ENCODE measurements around the gene ANKRD9.
"Not testable (repeated sequence)": the region's sequence is repeated elsewhere in the genome, so short reads cannot be mapped to it uniquely, and the experiment has no call there.

ANKRD9 gene

GRCh38 chr14:102551995-102552705, 42.6 kb upstream of the ANKRD9 start:
- no peak overlapping the region for H3K4me3 ChIP-seq (ENCODE audit: control insufficient read depth, low read depth, low read length)
- TF ChIP-seq CTCF (IDR thresholded peaks at IDR 0.05; ENCODE audit: control insufficient read depth, insufficient read depth, low read depth, low read length, missing control alignments): no peak
- no peak for DNase-seq (ENCODE audit: low read depth)

- H3K4me3 ChIP-seq (ENCODE audit: control insufficient read depth, low read depth, low read length); DNase-seq (ENCODE audit: low read depth): not testable (repeated sequence)
Measured at GRCh38 chr14:102550927-102551401, 41.4 kb upstream of the ANKRD9 start.

DNA sequence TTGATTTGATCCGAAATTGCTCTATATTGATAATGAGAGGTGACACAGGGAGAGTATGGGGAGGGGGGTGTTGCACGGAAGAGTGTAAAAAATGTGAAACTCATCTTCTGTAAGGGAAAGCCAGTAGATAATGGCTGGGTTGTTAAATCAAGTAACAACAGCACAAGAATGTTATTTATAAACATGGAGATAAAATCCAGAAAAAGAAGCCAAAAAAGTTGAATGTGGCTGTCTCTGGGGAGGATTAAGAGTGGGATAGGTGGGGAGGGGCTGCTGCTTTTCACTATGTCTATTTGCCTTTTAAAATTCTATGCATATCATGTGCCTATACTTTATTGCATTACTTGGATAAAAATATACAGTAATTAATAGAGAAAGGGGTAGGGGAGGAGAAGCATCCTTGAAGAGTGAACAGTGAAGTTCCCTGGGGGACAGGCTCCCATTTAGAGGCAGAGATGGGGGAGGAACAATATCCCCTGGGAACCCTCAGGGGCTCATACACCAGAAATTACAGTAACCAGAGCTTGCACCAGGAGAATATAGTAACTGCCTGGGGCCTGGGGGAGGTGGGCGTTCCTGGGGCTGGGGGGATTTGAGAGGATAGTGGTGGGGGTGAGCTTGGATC, 39.2 kb upstream of the ANKRD9 start:
- H3K4me3 ChIP-seq (ENCODE audit: control insufficient read depth, low read depth, low read length): no peak overlapping the region
- TF ChIP-seq CTCF (IDR thresholded peaks at IDR 0.05; ENCODE audit: control insufficient read depth, insufficient read depth, low read depth, low read length, missing control alignments): no peak
- DNase-seq (ENCODE audit: low read depth): no peak

DNA sequence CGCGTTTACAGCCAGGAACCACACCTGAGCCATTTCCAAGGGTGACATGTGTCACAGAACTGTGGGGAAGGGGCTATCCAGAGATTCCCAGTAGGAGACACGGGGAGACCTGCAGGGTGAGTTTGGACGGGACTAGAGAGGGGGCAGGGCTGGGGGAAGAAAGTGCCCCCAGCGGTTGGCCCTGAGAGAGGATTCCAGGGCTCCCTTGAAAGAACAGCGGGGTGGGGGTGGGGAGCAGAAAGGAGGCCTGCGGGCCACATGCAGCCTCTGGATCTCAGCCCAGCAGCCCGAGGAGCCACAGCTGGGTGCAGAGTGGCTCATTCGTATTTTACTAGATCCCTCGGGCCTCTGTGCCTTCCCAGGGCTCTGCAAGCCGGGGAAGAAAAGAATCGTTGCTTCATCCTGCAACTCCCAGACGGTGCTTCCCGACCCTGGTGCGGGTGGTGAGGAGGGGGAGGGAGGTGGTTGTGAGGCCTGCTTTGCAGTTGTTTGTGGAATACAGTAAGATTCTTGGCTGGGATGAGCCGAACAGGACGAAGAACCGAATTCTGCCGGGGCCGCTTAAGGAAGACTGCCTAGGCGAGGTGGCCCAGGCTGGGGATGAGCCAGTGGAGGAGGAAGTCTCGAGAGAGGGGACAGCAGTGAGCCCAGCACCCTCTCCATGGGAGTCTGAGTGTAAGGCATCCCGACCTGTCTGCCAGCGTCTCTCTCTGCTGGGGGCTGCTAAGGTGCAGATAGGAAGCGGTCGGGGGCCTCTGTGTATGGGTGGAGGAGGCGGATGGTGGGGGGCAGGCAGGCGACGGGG, 36.1 kb upstream of the ANKRD9 start:
- DNase-seq (ENCODE audit: low read depth): peak; percentile 33
- TF ChIP-seq CTCF (IDR thresholded peaks at IDR 0.05; ENCODE audit: control insufficient read depth, insufficient read depth, low read depth, low read length, missing control alignments): no peak
- no peak overlapping the region for H3K4me3 ChIP-seq (ENCODE audit: control insufficient read depth, low read depth, low read length)

GRCh38 chr14:102544747-102545460, 35.3 kb upstream of the ANKRD9 start:
- no peak overlapping the region for H3K4me3 ChIP-seq (ENCODE audit: control insufficient read depth, low read depth, low read length)
- TF ChIP-seq CTCF (IDR thresholded peaks at IDR 0.05; ENCODE audit: control insufficient read depth, insufficient read depth, low read depth, low read length, missing control alignments): no peak
- DNase-seq (ENCODE audit: low read depth): no peak

GRCh38 chr14:102544046-102544746, 34.6 kb upstream of the ANKRD9 start:
- no peak for TF ChIP-seq CTCF (IDR thresholded peaks at IDR 0.05; ENCODE audit: control insufficient read depth, insufficient read depth, low read depth, low read length, missing control alignments)
- DNase-seq (ENCODE audit: low read depth): no peak
- no peak overlapping the region for H3K4me3 ChIP-seq (ENCODE audit: control insufficient read depth, low read depth, low read length)
